ENCODE results near the gene RALGAPA1. TPM values are rescaled to one million over a fixed set of nuclear protein-coding genes. Genes with fewer than 3 reads are reported as not detected.
"Not testable (repeated sequence)": the region's sequence is repeated elsewhere in the genome, so short reads cannot be mapped to it uniquely, and the experiment has no call there.

Gene RALGAPA1
- total and polyA plus RNA-seq, 9 of the 15 experiments (the other 6 are each of a cell fraction or from before 2014, with no cell fraction given) = 2.5 to 16.3 (median 6.2) TPM

- TF ChIP-seq ZNF274 (IDR thresholded peaks at IDR 0.05; ENCODE audit: borderline replicate concordance, low read depth, low read length) (no peak), AFF1 (IDR thresholded peaks at IDR 0.05; ENCODE audit: low read depth in 1 of 2, partially characterized antibody in 2 of 2) (peak in 1 of 2 experiments; percentile 96)
Measured at GRCh38 chr14:35825968-35826217, 16.8 kb upstream of the RALGAPA1 start (continued).

- H3K4me2 ChIP-seq (ENCODE audit: insufficient read depth, low read length); H3K36me3 ChIP-seq (ENCODE audit: control insufficient read depth, insufficient read depth, low read length); H3K4me3 ChIP-seq; H3K9me3 ChIP-seq (replicated peaks; ENCODE audit: control insufficient read depth, insufficient read depth, low read depth, low read length); POLR2A ChIA-PET; H3K79me2 ChIP-seq (ENCODE audit: control insufficient read depth, insufficient read depth, low read length); ATAC-seq; BruUV-seq (replicated peaks); CTCF ChIA-PET (ENCODE audit: low intra/inter-chr PET ratio); DNase-seq (ENCODE audit: extremely low read depth in 1 of 4, low spot score in 3 of 4); H3K4me1 ChIP-seq (replicated peaks in 1 of 2; ENCODE audit: control insufficient read depth in 2 of 2, insufficient read depth in 2 of 2, low read length in 2 of 2); H3K27ac ChIP-seq (ENCODE audit: extremely low read depth, low read depth, low read length); H3K27me3 ChIP-seq (ENCODE audit: control insufficient read depth in 2 of 2, insufficient read depth in 2 of 2, low read length in 2 of 2); H4K20me1 ChIP-seq (replicated peaks; ENCODE audit: control insufficient read depth, insufficient read depth, low read length); FAIRE-seq; H3K9ac ChIP-seq (ENCODE audit: insufficient read depth in 1 of 2, low read depth in 2 of 2, low read length in 2 of 2); H2AFZ ChIP-seq (ENCODE audit: low read depth, low read length); H3K9me1 ChIP-seq (ENCODE audit: control insufficient read depth, insufficient read depth, low read length): not testable (repeated sequence)
- in situ Hi-C loops (cut with MboI) = loop anchor here (25.0 kb wide), 1 partner anchor 1338 kb away; the partner anchor contains the start of gene SLC25A21
- no CpG with 5 or more reads among the region's 55 CpGs for WGBS (ENCODE audit: insufficient coverage, low coverage, missing lambda C conversion rate)
- intact Hi-C loops (cut with micrococcal nuclease) = loop anchor here (10.0 kb wide), 1 partner anchor 290 kb away; the partner anchor contains the start of gene INSM2
Measured at GRCh38 chr14:35824446-35825165, 15.5 kb upstream of the RALGAPA1 start.

Data from K562 (cell line).